OCI-LY7 (cell line): ENCODE data around the gene IZUMO4. TPM values are rescaled to one million over a fixed set of nuclear protein-coding genes. Genes with fewer than 3 reads are reported as not detected.

Experiments
- BruUV-seq: library from RNA; stranded (reverse); fragments of 400-500 nt; replicated peaks from 2 replicates; lab custom pipeline; 2021; lab: Mats Ljungman, UMichigan
- CTCF ChIA-PET: fragments of 300-600 bp; sonication (Branson Sonifier 250); formaldehyde crosslinking; loops from one replicate; lab custom pipeline; 2022; ENCODE audit warnings: antibody characterized with exemption; ENCODE audit not compliant: unreplicated experiment; lab: Charles Lee
- POLR2A ChIA-PET: fragments of 300-600 bp; sonication (Branson Sonifier 250); formaldehyde crosslinking; loops from one replicate; lab custom pipeline; 2022; ENCODE audit warnings: antibody characterized with exemption; lab: Charles Lee
- DNase-seq: peaks from one replicate; pipeline ENCODE4 v3.0.0-alpha.2; 2015; ENCODE audit warnings: low spot score
- H2AFZ ChIP-seq: fragments of 200-600 bp; sonication (generic), shearing (Covaris generic); 2 replicates; pipeline ENCODE4 v1.6.1; 2014; ENCODE audit warnings: mild to moderate bottlenecking, antibody characterized with exemption, low read length, moderate library complexity
- H3K27ac ChIP-seq: fragments of 200-600 bp; sonication (generic); 2 replicates; pipeline ENCODE4 v1.5.1; 2014; ENCODE audit warnings: mixed run types, low read depth, mild to moderate bottlenecking, moderate library complexity, low read length, inconsistent platforms; ENCODE audit not compliant: poor library complexity, severe bottlenecking
- H3K36me3 ChIP-seq: fragments of 200-600 bp; sonication (generic); 2 replicates; pipeline ENCODE4 v1.6.1; 2014; ENCODE audit warnings: mild to moderate bottlenecking, antibody characterized with exemption, low read length, moderate library complexity, mixed read lengths; ENCODE audit not compliant: insufficient read depth
- H3K4me1 ChIP-seq: fragments of 200-600 bp; sonication (generic); 2 replicates; pipeline ENCODE4 v1.5.1; 2014; ENCODE audit warnings: mild to moderate bottlenecking, low read length; ENCODE audit not compliant: insufficient read depth, poor library complexity, severe bottlenecking
- H3K4me2 ChIP-seq: fragments of 200-600 bp; sonication (generic); 2 replicates; pipeline ENCODE4 v1.6.1; 2014; ENCODE audit warnings: mild to moderate bottlenecking, low read length
- H3K4me3 ChIP-seq: fragments of 200-600 bp; sonication (generic); 2 replicates; pipeline ENCODE4 v1.5.1; 2014; ENCODE audit warnings: mild to moderate bottlenecking, low read depth, low read length; ENCODE audit not compliant: poor library complexity, severe bottlenecking
- H3K79me2 ChIP-seq: fragments of 200-600 bp; sonication (generic); 2 replicates; pipeline ENCODE4 v1.6.1; 2016; ENCODE audit warnings: low read depth, mild to moderate bottlenecking, low read length, moderate library complexity, mixed read lengths; ENCODE audit not compliant: insufficient read depth
- H3K9me2 ChIP-seq: fragments of 200-600 bp; sonication (generic); 2 replicates; pipeline ENCODE4 v1.6.1; 2016; ENCODE audit warnings: mild to moderate bottlenecking, low read length, mixed read lengths; ENCODE audit not compliant: insufficient read depth
- H3K9me3 ChIP-seq: fragments of 200-600 bp; sonication (generic); 2 replicates; pipeline ENCODE4 v1.6.1; 2014; ENCODE audit warnings: mild to moderate bottlenecking, mixed run types, low read length, mixed read lengths
- H4K20me1 ChIP-seq: fragments of 200-600 bp; sonication (generic); 2 replicates; pipeline ENCODE4 v1.6.1; 2014; ENCODE audit warnings: mild to moderate bottlenecking, antibody characterized with exemption, low read length, moderate library complexity, mixed read lengths; ENCODE audit not compliant: insufficient read depth
- CTCF ChIP-seq: fragments of 200-600 bp; sonication (generic); conservative IDR thresholded peaks from 2 replicates; pipeline ENCODE4 v1.5.1; 2014; ENCODE audit warnings: mild to moderate bottlenecking, antibody characterized with exemption, low read length, moderate library complexity, mixed read lengths
- EZH2phosphoT487 ChIP-seq: fragments of 200-600 bp; sonication (generic); IDR thresholded peaks from 2 replicates; pipeline ENCODE4 v1.6.1; 2018; ENCODE audit warnings: low read depth, borderline replicate concordance, mild to moderate bottlenecking, mixed run types, antibody characterized with exemption, low read length, moderate library complexity, mixed read lengths
- intact Hi-C: fragments of 100-400 bp; cut with micrococcal nuclease; formaldehyde crosslinking; loops from one replicate; pipeline ENCODE4 v1.10.0; 2022; ENCODE audit not compliant: unreplicated experiment
- total RNA-seq, 2 experiments: library from RNA; depleted of rRNA in 1 of 2; stranded (reverse); fragments of >200 nt in 1 of 2; shearing (Covaris generic) in 1 of 2; gene quantifications; 2 replicates each; pipeline ENCODE4 v1.2.3, GENCODE V29; 2014 to 2022

Gene IZUMO4
- total RNA-seq, 2 experiments from 2014 or later = 7.3 to 12.9 TPM

DNA sequence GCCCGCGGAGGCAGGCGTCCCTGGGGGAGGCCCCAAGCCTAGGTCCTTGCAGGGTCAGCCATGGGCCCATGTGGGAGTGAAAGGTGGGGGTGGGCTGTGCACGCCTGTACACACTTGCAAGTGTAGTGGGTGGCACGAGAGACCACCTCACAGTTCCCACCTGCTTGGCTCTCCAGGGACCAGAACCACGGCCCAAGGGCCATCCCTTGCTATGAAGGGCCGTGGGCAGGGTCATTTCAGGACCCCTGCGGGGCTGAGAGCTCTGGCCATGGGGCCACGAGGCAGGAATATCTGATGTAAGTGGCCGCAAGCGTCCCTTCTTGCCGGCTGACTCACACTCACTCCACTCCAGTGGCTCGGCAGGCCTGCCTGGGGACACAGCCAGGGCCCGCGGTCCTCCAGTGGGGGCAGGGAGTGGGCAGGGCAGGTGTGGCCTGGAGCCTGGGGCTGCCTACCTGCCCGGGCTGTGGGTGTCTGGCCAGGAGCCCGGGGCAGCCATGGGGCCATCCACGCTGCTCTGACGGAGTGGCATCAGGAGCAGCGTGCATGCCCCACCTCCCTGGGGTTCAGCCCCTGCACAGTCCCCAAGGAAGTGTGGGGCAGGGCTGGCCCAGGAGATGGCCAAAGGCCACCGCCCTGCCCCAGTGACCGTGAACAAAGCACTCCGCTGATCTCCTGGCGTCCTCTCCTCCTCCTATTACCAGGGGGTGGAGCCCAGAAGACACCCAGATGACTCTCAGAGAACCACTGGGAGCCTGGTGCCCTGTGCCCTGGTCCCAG lies 37.1 kb upstream of the IZUMO4 start:
- CTCF ChIA-PET = no interaction called here
- H3K36me3 ChIP-seq = no peaks in the 10 kb centered on the region
- H3K4me3 ChIP-seq = peak overlapping the region; percentile 80
- no peak for TF ChIP-seq CTCF
- TF ChIP-seq EZH2phosphoT487 = no peak
- DNase-seq = no peak
- BruUV-seq = no TSS peak
- POLR2A ChIA-PET = interaction anchor here (0.6 kb wide), 1 partner anchor 35 kb away, joined by 7 read pairs; no protein-coding TSS in a partner anchor
- H3K27ac ChIP-seq = peak overlapping the region; percentile 73
- H4K20me1 ChIP-seq = no peaks in the 10 kb centered on the region
- H3K9me2 ChIP-seq = no peaks in the 10 kb centered on the region
- H3K9me3 ChIP-seq = no peaks in the 10 kb centered on the region
- H3K79me2 ChIP-seq = no peaks in the 10 kb centered on the region; the same call in 1 of the 2 replicates
- intact Hi-C loops = loop anchor here (2.0 kb wide), 1 partner anchor 25 kb away; no protein-coding TSS in a partner anchor
- H3K4me1 ChIP-seq = peaks cover 84% of the 10 kb centered on the region
- peak overlapping the region; percentile 96 for H3K4me2 ChIP-seq
- no peak overlapping the region for H2AFZ ChIP-seq

- H3K4me3 ChIP-seq = peak overlapping the region; percentile 80
- H3K36me3 ChIP-seq = no peaks in the 10 kb centered on the region
- H3K9me3 ChIP-seq = no peaks in the 10 kb centered on the region
- H2AFZ ChIP-seq = peak overlapping the region; percentile 11; the same call in 1 of the 2 replicates
- TF ChIP-seq CTCF (no peak), EZH2phosphoT487 (no peak)
- H3K4me2 ChIP-seq = peak overlapping the region; percentile 96
- CTCF ChIA-PET = no interaction called here
- no peaks in the 10 kb centered on the region for H3K9me2 ChIP-seq
- BruUV-seq = TSS peak; percentile 84
- intact Hi-C loops = loop anchor here (2.0 kb wide), 1 partner anchor 24 kb away; no protein-coding TSS in a partner anchor
- no peak for DNase-seq
- no peaks in the 10 kb centered on the region; the same call in 1 of the 2 replicates for H3K79me2 ChIP-seq
- peaks cover 72% of the 10 kb centered on the region for H3K4me1 ChIP-seq
- POLR2A ChIA-PET = interaction anchor here (1.0 kb wide), 1 partner anchor 19 kb away, joined by 3 read pairs; no protein-coding TSS in a partner anchor
- H4K20me1 ChIP-seq = no peaks in the 10 kb centered on the region
- peak overlapping the region; percentile 73 for H3K27ac ChIP-seq
Measured at GRCh38 chr19:2060884-2061494, 35.7 kb upstream of the IZUMO4 start.
